ENCODE measurements around the gene UBASH3A.

GRCh38 chr21:42356650-42357049 lies 47.1 kb upstream of the UBASH3A start:
- TF ChIP-seq CTCF (conservative IDR thresholded peaks at IDR 0.05) (no peak), ZFX (IDR thresholded peaks at IDR 0.05) (no peak)
